IPS DF 6.9 (cell line): ENCODE results near the gene KCNG1.

Source experiments
- DNase-seq: peaks from one replicate; pipeline ENCODE4 v3.0.0-alpha.2; 2013; ENCODE audit warnings: low read depth, low spot score
- H3K27ac ChIP-seq: one replicate; pipeline ENCODE4 v1.5.1; 2013; ENCODE audit warnings: low read length, control low read depth
- H3K27me3 ChIP-seq: 2 replicates; pipeline ENCODE4 v1.6.1; 2013; ENCODE audit warnings: mild to moderate bottlenecking, low read length; ENCODE audit not compliant: control insufficient read depth, insufficient read depth
- H3K36me3 ChIP-seq: 2 replicates; pipeline ENCODE4 v1.6.1; 2013; ENCODE audit warnings: low read length; ENCODE audit not compliant: control insufficient read depth, insufficient read depth
- H3K4me1 ChIP-seq: 2 replicates; pipeline ENCODE4 v1.6.1; 2013; ENCODE audit warnings: low read length; ENCODE audit not compliant: control insufficient read depth, insufficient read depth
- H3K4me3 ChIP-seq: 2 replicates; pipeline ENCODE4 v1.5.1; 2013; ENCODE audit warnings: mild to moderate bottlenecking, low read length
- H3K9me3 ChIP-seq: 2 replicates; pipeline ENCODE4 v1.6.1; 2013; ENCODE audit warnings: low read length, inconsistent platforms; ENCODE audit not compliant: control insufficient read depth, insufficient read depth
- WGBS: extraction: QIAGEN DNeasy Blood & Tissue Kit; methylation state at CpG from one replicate; pipeline ENCODE4 v1.1.7; 2013; ENCODE audit warnings: mixed read lengths, missing lambda C conversion rate; ENCODE audit not compliant: insufficient read length, insufficient coverage; 5-methylcytosine and 5-hydroxymethylcytosine counted together

KCNG1 gene

GRCh38 chr20:51022803-51023616 lies at the start of gene KCNG1:
KCNG1 (minus strand) TSS chr20:51023107; CDS start chr20:51010338, 12,769 bp downstream.
- H3K9me3 ChIP-seq: no peaks in the 10 kb centered on the region
- no CpG with 5 or more reads among the region's 108 CpGs for WGBS
- peaks cover 17% of the 10 kb centered on the region for H3K27me3 ChIP-seq
- H3K36me3 ChIP-seq: no peaks in the 10 kb centered on the region
- peaks cover 10% of the 10 kb centered on the region for H3K4me1 ChIP-seq
- no peak within 1 kb of the TSS for H3K27ac ChIP-seq
- peak within 1 kb of the TSS; percentile 59 for H3K4me3 ChIP-seq
- no peak for DNase-seq

- Histone ChIP-seq H3K4me1 (no peaks in the 10 kb centered on the region), H3K4me3 (no peak overlapping the region), H3K36me3 (no peaks in the 10 kb centered on the region), H3K27ac (no peak overlapping the region), H3K9me3 (no peaks in the 10 kb centered on the region), H3K27me3 (no peaks in the 10 kb centered on the region)
- no CpG with 5 or more reads among the region's 4 CpGs for WGBS
- DNase-seq: no peak
These were observed 47.7 kb upstream of the KCNG1 start for GRCh38 chr20:51070621-51071020.

- no peaks in the 10 kb centered on the region for H3K27me3 ChIP-seq
- no CpG with 5 or more reads among the region's 5 CpGs for WGBS
These were observed 44.9 kb upstream of the KCNG1 start for GRCh38 chr20:51067792-51068191.

GRCh38 chr20:51065615-51066014 lies 42.7 kb upstream of the KCNG1 start:
- H3K4me3 ChIP-seq: no peak overlapping the region
- H3K9me3 ChIP-seq: no peaks in the 10 kb centered on the region
- no peaks in the 10 kb centered on the region for H3K27me3 ChIP-seq
- WGBS: no CpG with 5 or more reads among the region's 4 CpGs
- H3K4me1 ChIP-seq: peaks cover 2% of the 10 kb centered on the region; the same call in 1 of the 2 replicates
- DNase-seq: no peak
- H3K36me3 ChIP-seq: no peaks in the 10 kb centered on the region
- no peak overlapping the region for H3K27ac ChIP-seq

More at GRCh38 chr20:51067792-51068191, 44.9 kb upstream of the KCNG1 start:
- Histone ChIP-seq H3K4me3 (no peak overlapping the region), H3K4me1 (no peaks in the 10 kb centered on the region), H3K9me3 (no peaks in the 10 kb centered on the region), H3K36me3 (no peaks in the 10 kb centered on the region), H3K27ac (no peak overlapping the region)
- no peak for DNase-seq

- Histone ChIP-seq H3K9me3 (no peaks in the 10 kb centered on the region), H3K27me3 (no peaks in the 10 kb centered on the region), H3K27ac (no peak overlapping the region), H3K4me3 (no peak overlapping the region), H3K36me3 (no peaks in the 10 kb centered on the region), H3K4me1 (peaks cover 2% of the 10 kb centered on the region; the same call in 1 of the 2 replicates)
- DNase-seq: no peak
- no CpG with 5 or more reads among the region's 5 CpGs for WGBS
These were observed 41.2 kb upstream of the KCNG1 start for GRCh38 chr20:51064137-51064536.

- Histone ChIP-seq H3K4me1 (peaks cover 2% of the 10 kb centered on the region; the same call in 1 of the 2 replicates), H3K27ac (no peak overlapping the region), H3K27me3 (no peaks in the 10 kb centered on the region), H3K4me3 (no peak overlapping the region), H3K36me3 (no peaks in the 10 kb centered on the region), H3K9me3 (no peaks in the 10 kb centered on the region)
- WGBS: no CpG with 5 or more reads among the region's 7 CpGs
- no peak for DNase-seq
These were observed 39.2 kb upstream of the KCNG1 start for GRCh38 chr20:51062065-51062464.

GRCh38 chr20:51061418-51062045 lies 38.6 kb upstream of the KCNG1 start:
- H3K27ac ChIP-seq: no peak overlapping the region
- 100% methylated on average over 1 of the region's 5 CpGs for WGBS
- H3K9me3 ChIP-seq: no peaks in the 10 kb centered on the region
- H3K4me3 ChIP-seq: no peak overlapping the region
- H3K36me3 ChIP-seq: no peaks in the 10 kb centered on the region
- peaks cover 2% of the 10 kb centered on the region; the same call in 1 of the 2 replicates for H3K4me1 ChIP-seq
- H3K27me3 ChIP-seq: no peaks in the 10 kb centered on the region
- no peak for DNase-seq

- Histone ChIP-seq H3K9me3 (no peaks in the 10 kb centered on the region), H3K4me3 (no peak overlapping the region), H3K27ac (no peak overlapping the region), H3K27me3 (no peaks in the 10 kb centered on the region), H3K4me1 (peaks cover 2% of the 10 kb centered on the region; the same call in 1 of the 2 replicates), H3K36me3 (no peaks in the 10 kb centered on the region)
- no peak for DNase-seq
- no CpG with 5 or more reads among the region's 5 CpGs for WGBS
These were observed 37.4 kb upstream of the KCNG1 start for GRCh38 chr20:51060301-51060700.

- Histone ChIP-seq H3K36me3 (no peaks in the 10 kb centered on the region), H3K4me3 (no peak overlapping the region), H3K9me3 (no peaks in the 10 kb centered on the region), H3K27ac (no peak overlapping the region), H3K4me1 (peaks cover 2% of the 10 kb centered on the region; the same call in 1 of the 2 replicates), H3K27me3 (no peaks in the 10 kb centered on the region)
- WGBS: no CpG with 5 or more reads among the region's 1 CpG
- DNase-seq: no peak
These were observed 37.0 kb upstream of the KCNG1 start for GRCh38 chr20:51059862-51060261.

- H3K4me3 ChIP-seq: no peak overlapping the region
- H3K27ac ChIP-seq: no peak overlapping the region
- no peaks in the 10 kb centered on the region for H3K9me3 ChIP-seq
- no peak for DNase-seq
- no CpG with 5 or more reads among the region's 9 CpGs for WGBS
- no peaks in the 10 kb centered on the region for H3K27me3 ChIP-seq
- H3K36me3 ChIP-seq: no peaks in the 10 kb centered on the region
- H3K4me1 ChIP-seq: peaks cover 2% of the 10 kb centered on the region; the same call in 1 of the 2 replicates
These were observed 35.1 kb upstream of the KCNG1 start for GRCh38 chr20:51058017-51058416.
